ENCODE results near the gene HBD. TPM values are rescaled to one million over a fixed set of nuclear protein-coding genes. Genes with fewer than 3 reads are reported as not detected.

Gene HBD
- total RNA-seq, 2 donors from 2014 or later, result not detected

DNA sequence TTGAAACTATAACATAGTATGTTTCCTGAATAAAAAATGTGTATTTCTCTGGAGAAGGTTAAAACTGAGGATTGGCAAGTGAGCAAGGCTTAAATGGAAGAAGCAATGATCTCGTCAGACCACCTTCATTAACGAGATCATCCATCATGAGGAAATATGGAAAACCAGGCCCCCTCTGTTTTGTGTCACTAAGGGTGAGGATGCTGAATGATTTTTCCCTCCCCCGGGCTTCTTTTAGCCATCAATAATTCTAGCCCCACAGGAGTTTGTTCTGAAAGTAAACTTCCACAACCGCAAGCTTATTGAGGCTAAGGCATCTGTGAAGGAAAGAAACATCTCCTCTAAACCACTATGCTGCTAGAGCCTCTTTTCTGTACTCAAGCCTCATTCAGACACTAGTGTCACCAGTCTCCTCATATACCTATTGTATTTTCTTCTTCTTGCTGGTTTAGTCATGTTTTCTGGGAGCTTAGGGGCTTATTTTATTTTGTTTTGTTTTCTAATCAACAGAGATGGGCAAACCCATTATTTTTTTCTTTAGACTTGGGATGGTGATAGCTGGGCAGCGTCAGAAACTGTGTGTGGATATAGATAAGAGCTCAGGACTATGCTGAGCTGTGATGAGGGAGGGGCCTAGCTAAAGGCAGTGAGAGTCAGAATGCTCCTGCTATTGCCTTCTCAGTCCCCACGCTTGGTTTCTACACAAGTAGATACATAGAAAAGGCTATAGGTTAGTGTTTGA lies 41.3 kb upstream of the HBD start:
- no peak overlapping the region for H3K27ac ChIP-seq (ENCODE audit: low read depth, low read length)
- Mint-ChIP-seq H3K4me3 (no peak overlapping the region), H3K4me1 (peaks cover 18% of the 10 kb centered on the region), H3K27me3 (ENCODE audit: insufficient read depth) (no peaks in the 10 kb centered on the region), H3K36me3 (ENCODE audit: low read depth) (no peaks in the 10 kb centered on the region), H3K9me3 (no peaks in the 10 kb centered on the region), H3K27ac (no peak overlapping the region)
- H3K9me3 ChIP-seq (ENCODE audit: control insufficient read depth, low read length), result no peaks in the 10 kb centered on the region
- peaks cover 4% of the 10 kb centered on the region for H3K4me1 ChIP-seq (ENCODE audit: control insufficient read depth, insufficient read depth, low read length)
- TF ChIP-seq, protein P1, sequence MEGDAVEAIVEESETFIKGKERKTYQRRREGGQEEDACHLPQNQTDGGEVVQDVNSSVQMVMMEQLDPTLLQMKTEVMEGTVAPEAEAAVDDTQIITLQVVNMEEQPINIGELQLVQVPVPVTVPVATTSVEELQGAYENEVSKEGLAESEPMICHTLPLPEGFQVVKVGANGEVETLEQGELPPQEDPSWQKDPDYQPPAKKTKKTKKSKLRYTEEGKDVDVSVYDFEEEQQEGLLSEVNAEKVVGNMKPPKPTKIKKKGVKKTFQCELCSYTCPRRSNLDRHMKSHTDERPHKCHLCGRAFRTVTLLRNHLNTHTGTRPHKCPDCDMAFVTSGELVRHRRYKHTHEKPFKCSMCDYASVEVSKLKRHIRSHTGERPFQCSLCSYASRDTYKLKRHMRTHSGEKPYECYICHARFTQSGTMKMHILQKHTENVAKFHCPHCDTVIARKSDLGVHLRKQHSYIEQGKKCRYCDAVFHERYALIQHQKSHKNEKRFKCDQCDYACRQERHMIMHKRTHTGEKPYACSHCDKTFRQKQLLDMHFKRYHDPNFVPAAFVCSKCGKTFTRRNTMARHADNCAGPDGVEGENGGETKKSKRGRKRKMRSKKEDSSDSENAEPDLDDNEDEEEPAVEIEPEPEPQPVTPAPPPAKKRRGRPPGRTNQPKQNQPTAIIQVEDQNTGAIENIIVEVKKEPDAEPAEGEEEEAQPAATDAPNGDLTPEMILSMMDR (conservative IDR thresholded peaks at IDR 0.05), result no peak
- no peak for DNase-seq
- H3K36me3 ChIP-seq (ENCODE audit: control insufficient read depth, insufficient read depth, low read length), result no peaks in the 10 kb centered on the region
- H3K4me3 ChIP-seq (ENCODE audit: low read length), result no peak overlapping the region
- WGBS, 2 experiments (ENCODE audit: insufficient coverage in 1 of 2, insufficient read length in 1 of 2), result 83 to 90% methylated on average over 4 to 6 of the region's 6 CpGs
- no peaks in the 10 kb centered on the region for H3K27me3 ChIP-seq (ENCODE audit: control insufficient read depth, insufficient read depth, low read length, poor library complexity, severe bottlenecking)
- H3K9ac ChIP-seq (ENCODE audit: extremely low read depth, low read length, poor library complexity, severe bottlenecking), result no peak overlapping the region

DNA sequence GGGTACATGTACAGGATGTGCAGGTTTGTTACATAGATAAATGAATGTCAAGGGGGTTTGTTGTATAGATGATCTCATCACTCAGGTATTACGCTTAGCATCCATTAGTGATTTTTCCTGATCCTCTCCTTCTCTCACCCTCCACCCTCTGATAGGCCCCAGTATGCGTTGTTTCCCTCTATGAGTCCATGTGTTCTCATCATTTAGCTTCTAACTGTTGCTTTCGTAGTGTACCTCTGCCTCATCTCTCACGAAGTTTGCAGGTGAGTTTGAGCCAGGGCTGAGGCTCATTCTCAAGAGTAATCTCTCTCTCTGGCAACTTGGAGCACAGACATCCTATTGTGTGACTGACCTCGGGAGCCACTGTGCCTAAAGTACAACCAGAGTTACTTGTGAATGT lies 40.1 kb upstream of the HBD start:
- Histone ChIP-seq H3K36me3 (ENCODE audit: control insufficient read depth, insufficient read depth, low read length) (no peaks in the 10 kb centered on the region), H3K4me1 (ENCODE audit: control insufficient read depth, insufficient read depth, low read length) (peaks cover 4% of the 10 kb centered on the region), H3K4me3 (ENCODE audit: low read length) (no peak overlapping the region), H3K27me3 (ENCODE audit: control insufficient read depth, insufficient read depth, low read length, poor library complexity, severe bottlenecking) (no peaks in the 10 kb centered on the region), H3K9me3 (ENCODE audit: control insufficient read depth, low read length) (no peaks in the 10 kb centered on the region), H3K9ac (ENCODE audit: extremely low read depth, low read length, poor library complexity, severe bottlenecking) (no peak overlapping the region), H3K27ac (ENCODE audit: low read depth, low read length) (no peak overlapping the region)
- Mint-ChIP-seq H3K4me1 (peaks cover 13% of the 10 kb centered on the region), H3K27me3 (ENCODE audit: insufficient read depth) (no peaks in the 10 kb centered on the region), H3K36me3 (ENCODE audit: low read depth) (no peaks in the 10 kb centered on the region), H3K27ac (peak overlapping the region; percentile 52), H3K9me3 (no peaks in the 10 kb centered on the region), H3K4me3 (no peak overlapping the region)
- TF ChIP-seq, protein P1 (conservative IDR thresholded peaks at IDR 0.05), result no peak
- 85 to 87% methylated on average over 3 to 5 of the region's 5 CpGs for WGBS, 2 experiments (ENCODE audit: insufficient coverage in 1 of 2, insufficient read length in 1 of 2)
- DNase-seq, result no peak

DNA sequence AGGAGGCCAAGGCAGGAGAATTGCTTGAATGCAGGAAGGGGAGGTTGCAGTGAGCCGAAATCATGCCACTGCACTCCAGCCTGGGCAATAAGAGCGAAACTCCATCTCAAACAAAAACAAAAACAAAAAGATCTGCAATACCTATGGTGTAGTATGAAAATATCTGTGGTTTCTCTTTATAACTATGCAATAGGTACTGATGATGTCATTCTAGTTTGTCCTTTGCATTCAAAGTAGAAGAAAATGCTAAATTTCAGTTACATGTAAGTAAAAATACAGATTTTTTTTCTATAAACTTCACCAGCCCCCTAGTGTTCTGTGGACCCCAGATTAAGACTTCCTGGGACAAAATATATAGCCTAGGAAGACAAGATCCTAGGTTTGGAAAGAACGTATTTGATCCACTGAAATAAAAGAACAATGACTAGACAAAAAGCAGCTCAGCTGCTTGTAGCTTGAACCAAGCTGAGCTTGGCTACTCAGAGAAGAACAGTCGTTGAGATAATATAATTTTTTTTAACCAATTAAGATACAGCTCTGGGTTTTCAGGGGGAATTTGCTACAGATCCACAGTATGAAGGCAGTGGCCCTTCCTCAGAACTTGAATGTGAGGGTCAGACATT lies 38.2 kb upstream of the HBD start:
- H3K36me3 Mint-ChIP-seq (ENCODE audit: low read depth), result no peaks in the 10 kb centered on the region
- Histone ChIP-seq H3K9me3 (ENCODE audit: control insufficient read depth, low read length) (no peaks in the 10 kb centered on the region), H3K27ac (ENCODE audit: low read depth, low read length) (no peak overlapping the region), H3K9ac (ENCODE audit: extremely low read depth, low read length, poor library complexity, severe bottlenecking) (no peak overlapping the region), H3K27me3 (ENCODE audit: control insufficient read depth, insufficient read depth, low read length, poor library complexity, severe bottlenecking) (no peaks in the 10 kb centered on the region), H3K4me3 (ENCODE audit: low read length) (no peak overlapping the region), H3K36me3 (ENCODE audit: control insufficient read depth, insufficient read depth, low read length) (no peaks in the 10 kb centered on the region), H3K4me1 (ENCODE audit: control insufficient read depth, insufficient read depth, low read length) (peaks cover 4% of the 10 kb centered on the region)
- no peak for DNase-seq
- H3K27me3 Mint-ChIP-seq (ENCODE audit: insufficient read depth), result no peaks in the 10 kb centered on the region
- no peak overlapping the region for H3K4me3 Mint-ChIP-seq
- TF ChIP-seq, protein P1 (conservative IDR thresholded peaks at IDR 0.05), result no peak
- no peak overlapping the region for H3K27ac Mint-ChIP-seq
- H3K9me3 Mint-ChIP-seq, result no peaks in the 10 kb centered on the region
- 86 to 92% methylated on average over 1 to 3 of the region's 4 CpGs for WGBS, 2 experiments (ENCODE audit: insufficient coverage in 1 of 2, insufficient read length in 1 of 2)
- peaks cover 13% of the 10 kb centered on the region for H3K4me1 Mint-ChIP-seq
